Endothelial cell (in vitro differentiated cells): ENCODE measurements around the gene NIN. TPM values are rescaled to one million over a fixed set of nuclear protein-coding genes. Genes with fewer than 3 reads are reported as not detected.
A peak's percentile ranks its signal among the peaks of the same experiment; 100 is the strongest.

ENCODE experiments used
- DNase-seq: peaks from one replicate; pipeline ENCODE4 v3.0.0; 2021; ENCODE audit warnings: low spot score
- H3K27ac Mint-ChIP-seq: one replicate; pipeline ENCODE4 v1.8.0; 2021; ENCODE audit warnings: mixed read lengths, inconsistent platforms; ENCODE audit not compliant: unreplicated experiment
- H3K27me3 Mint-ChIP-seq: one replicate; pipeline ENCODE4 v1.8.0; 2021; ENCODE audit warnings: mild to moderate bottlenecking, moderate library complexity, mixed read lengths, inconsistent platforms; ENCODE audit not compliant: unreplicated experiment
- H3K36me3 Mint-ChIP-seq: one replicate; pipeline ENCODE4 v1.8.0; 2021; ENCODE audit warnings: mild to moderate bottlenecking, low read depth, mixed read lengths, inconsistent platforms; ENCODE audit not compliant: unreplicated experiment
- H3K4me1 Mint-ChIP-seq: one replicate; pipeline ENCODE4 v1.8.0; 2021; ENCODE audit warnings: mild to moderate bottlenecking, mixed read lengths, inconsistent platforms; ENCODE audit not compliant: unreplicated experiment
- H3K4me3 Mint-ChIP-seq: one replicate; pipeline ENCODE4 v1.8.0; 2021; ENCODE audit warnings: mild to moderate bottlenecking, mixed read lengths, inconsistent platforms; ENCODE audit not compliant: unreplicated experiment
- H3K9me3 Mint-ChIP-seq: one replicate; pipeline ENCODE4 v1.8.0; 2021; ENCODE audit warnings: mixed read lengths, inconsistent platforms; ENCODE audit not compliant: unreplicated experiment
- CTCF ChIP-seq: fragments of 200-600 bp; sonication (generic); IDR thresholded peaks from one replicate; pipeline ENCODE4 v1.5.0; 2021; ENCODE audit warnings: antibody characterized with exemption; ENCODE audit not compliant: unreplicated experiment
- total RNA-seq: library from RNA; stranded (reverse); fragmentation: NEBNext Ultra II Directional; extraction: Animal tissue kit (Norgen Biotek cat#: 25700); gene quantifications from one replicate; pipeline ENCODE4 v1.2.1, GENCODE V29; 2021; ENCODE audit not compliant: unreplicated experiment

Gene NIN
- total RNA-seq, 1 donor from 2014 or later, result 50.0 TPM

- TF ChIP-seq CTCF, result no peak
Observed at GRCh38 chr14:50834802-50835276, 3.9 kb upstream of the NIN start.

GRCh38 chr14:50832935-50833630 is 2.1 kb upstream of the NIN start:
- H3K36me3 Mint-ChIP-seq, result peaks cover 6% of the 10 kb centered on the region
- H3K27me3 Mint-ChIP-seq, result peaks cover 11% of the 10 kb centered on the region
- H3K27ac Mint-ChIP-seq, result no peak overlapping the region
- TF ChIP-seq CTCF, result no peak
- no peak for DNase-seq
- peaks cover 31% of the 10 kb centered on the region for H3K4me1 Mint-ChIP-seq
- peak overlapping the region; percentile 5 for H3K4me3 Mint-ChIP-seq
- H3K9me3 Mint-ChIP-seq, result no peaks in the 10 kb centered on the region

More at GRCh38 chr14:50834802-50835276, 3.9 kb upstream of the NIN start:
- peaks cover 5% of the 10 kb centered on the region for H3K27me3 Mint-ChIP-seq
- H3K4me3 Mint-ChIP-seq, result no peak overlapping the region
- H3K27ac Mint-ChIP-seq, result no peak overlapping the region
- H3K9me3 Mint-ChIP-seq, result no peaks in the 10 kb centered on the region
- peaks cover 19% of the 10 kb centered on the region for H3K4me1 Mint-ChIP-seq
- H3K36me3 Mint-ChIP-seq, result no peaks in the 10 kb centered on the region
- DNase-seq, result no peak

DNA sequence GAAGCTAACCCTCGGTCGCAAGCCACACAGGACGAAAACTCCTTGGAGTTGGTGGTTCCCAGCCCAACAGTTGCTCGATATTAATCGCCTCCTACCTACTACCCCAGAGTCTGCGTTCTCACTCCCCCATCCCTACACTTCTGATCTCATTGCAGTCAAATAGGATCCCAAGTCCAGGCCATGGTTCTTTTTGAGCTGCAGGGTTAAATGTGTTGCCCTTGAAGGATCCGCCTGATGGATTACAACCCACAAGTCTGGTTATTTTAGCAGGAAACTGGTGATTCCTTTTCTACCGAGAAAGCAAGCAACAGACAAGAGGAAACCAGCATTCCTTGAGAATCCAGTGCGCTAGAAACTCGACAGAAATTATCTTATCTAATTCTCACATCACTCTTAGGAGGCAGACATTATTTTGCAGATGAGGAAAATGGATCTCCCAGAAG is 785 bp upstream of the NIN start:
- peak overlapping the region; percentile 91 for H3K4me3 Mint-ChIP-seq
- no peak for TF ChIP-seq CTCF
- H3K27ac Mint-ChIP-seq, result peak overlapping the region; percentile 84
- peaks cover 31% of the 10 kb centered on the region for H3K4me1 Mint-ChIP-seq
- H3K27me3 Mint-ChIP-seq, result peaks cover 11% of the 10 kb centered on the region
- no peaks in the 10 kb centered on the region for H3K9me3 Mint-ChIP-seq
- DNase-seq, result no peak
- H3K36me3 Mint-ChIP-seq, result peaks cover 6% of the 10 kb centered on the region

DNA sequence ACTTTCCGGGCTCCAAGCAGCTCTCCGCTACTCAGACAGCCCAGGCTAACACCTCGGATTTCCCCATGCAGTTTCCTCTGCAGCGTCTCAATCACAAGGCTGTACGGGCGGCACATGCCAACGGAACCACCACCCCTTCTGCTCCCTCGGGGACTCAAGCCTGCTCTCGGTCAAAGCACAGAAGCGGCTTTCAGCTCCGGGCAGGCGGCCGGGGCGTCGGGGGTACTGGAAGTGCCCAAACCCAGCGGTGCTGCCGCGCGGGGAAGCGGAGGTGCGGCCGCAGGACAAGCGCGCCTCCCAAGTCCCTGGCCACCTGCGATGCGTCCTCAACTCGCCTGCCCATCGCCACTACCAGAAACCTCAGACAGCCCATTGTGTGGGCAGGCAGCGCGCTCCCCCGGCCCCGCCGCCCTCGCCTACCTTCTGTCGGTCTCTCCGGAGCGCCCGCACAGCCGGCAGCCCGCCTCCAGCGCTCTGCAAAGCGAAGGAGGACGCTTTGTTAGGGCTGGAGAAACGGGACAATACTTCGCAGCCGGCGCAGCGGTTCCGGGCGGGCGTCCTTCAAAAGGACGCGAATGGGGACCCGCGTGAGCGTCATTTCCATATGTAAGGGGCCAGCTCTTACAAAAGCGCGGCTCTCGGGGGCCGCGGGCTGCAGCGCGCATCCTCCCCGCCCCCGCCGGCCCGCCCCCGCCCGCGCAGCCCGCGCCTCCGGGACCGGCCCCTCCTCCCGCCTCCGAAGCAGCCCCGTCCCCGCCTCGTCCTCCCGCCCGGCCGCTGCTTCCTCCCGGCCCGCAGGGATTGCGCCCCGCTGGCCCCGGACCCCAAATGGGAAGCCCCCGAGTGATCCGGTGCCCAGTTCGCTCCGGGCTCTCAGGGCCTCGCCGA is 674 bp downstream of the NIN start:
- peaks cover 11% of the 10 kb centered on the region for H3K27me3 Mint-ChIP-seq
- no peak for TF ChIP-seq CTCF
- H3K4me1 Mint-ChIP-seq, result peaks cover 30% of the 10 kb centered on the region
- peak overlapping the region; percentile 8 for H3K27ac Mint-ChIP-seq
- peaks cover 6% of the 10 kb centered on the region for H3K36me3 Mint-ChIP-seq
- peak overlapping the region; percentile 93 for H3K4me3 Mint-ChIP-seq
- DNase-seq, result peak; percentile 53
- H3K9me3 Mint-ChIP-seq, result no peaks in the 10 kb centered on the region
